PC-3 (cell line): ENCODE measurements around the gene COL2A1. TPM values are rescaled to one million over a fixed set of nuclear protein-coding genes. Genes with fewer than 3 reads are reported as not detected.
A peak's percentile ranks its signal among the peaks of the same experiment; 100 is the strongest.

Experiments used
- ATAC-seq: fragments of 200-7000 bp; cut with Tn5 transposase; 2 replicates; pipeline ENCODE4 v1.9.1; 2020; ENCODE audit warnings: mild to moderate bottlenecking, moderate library complexity
- BruUV-seq: library from RNA; stranded (reverse); fragments of 400-500 nt; replicated peaks from 2 replicates; lab custom pipeline; 2021; lab: Mats Ljungman, UMichigan
- CTCF ChIA-PET: fragments of 300-600 bp; sonication (Branson Sonifier 250); formaldehyde crosslinking; loops from one replicate; lab custom pipeline; 2022; ENCODE audit warnings: antibody characterized with exemption; lab: Charles Lee
- POLR2A ChIA-PET: fragments of 300-600 bp; sonication (Branson Sonifier 250); formaldehyde crosslinking; loops from one replicate; lab custom pipeline; 2022; ENCODE audit warnings: antibody characterized with exemption; ENCODE audit not compliant: unreplicated experiment; lab: Charles Lee
- DNase-seq: peaks from one replicate; pipeline ENCODE4 v3.0.0-alpha.2; 2015
- H2AFZ ChIP-seq: fragments of 300-600 bp; sonication (generic); 2 replicates; pipeline ENCODE4 v1.6.0; 2016; ENCODE audit warnings: antibody characterized with exemption, low read length
- H3F3A ChIP-seq: fragments of 300-600 bp; sonication (generic); one replicate; pipeline ENCODE4 v1.6.0; 2017; ENCODE audit warnings: antibody characterized with exemption, low read length, control low read depth, mild to moderate bottlenecking; ENCODE audit not compliant: unreplicated experiment
- H3K27ac ChIP-seq: fragments of 300-600 bp; sonication (generic); 2 replicates; pipeline ENCODE4 v1.5.1; 2016; ENCODE audit warnings: mild to moderate bottlenecking, low read length
- H3K27me3 ChIP-seq: fragments of 300-600 bp; sonication (generic); 2 replicates; pipeline ENCODE4 v1.6.1; 2016; ENCODE audit warnings: low read length, mixed read lengths
- H3K36me3 ChIP-seq: fragments of 300-600 bp; sonication (generic); 2 replicates; pipeline ENCODE4 v1.6.1; 2016; ENCODE audit warnings: low read depth, mixed run types, low read length, mixed read lengths
- H3K4me1 ChIP-seq: fragments of 300-600 bp; sonication (generic); 2 replicates; pipeline ENCODE4 v1.5.1; 2016; ENCODE audit warnings: low read length; ENCODE audit not compliant: insufficient read depth
- H3K4me2 ChIP-seq: fragments of 300-600 bp; sonication (generic); 2 replicates; pipeline ENCODE4 v1.6.0; 2016; ENCODE audit warnings: low read length
- H3K4me3 ChIP-seq: fragments of 300-600 bp; sonication (generic); 2 replicates; pipeline ENCODE4 v1.5.1; 2016; ENCODE audit warnings: mild to moderate bottlenecking, low read length, mixed read lengths
- H3K79me2 ChIP-seq: fragments of 300-600 bp; sonication (generic); 2 replicates; pipeline ENCODE4 v1.6.1; 2017; ENCODE audit warnings: low read length, mixed read lengths
- H3K9ac ChIP-seq: fragments of 300-600 bp; sonication (generic); 2 replicates; pipeline ENCODE4 v1.6.0; 2016; ENCODE audit warnings: mild to moderate bottlenecking, low read length
- H3K9me2 ChIP-seq: fragments of 300-600 bp; sonication (generic); replicated peaks from 2 replicates; pipeline ENCODE4 v1.6.1; 2016; ENCODE audit warnings: mixed run types, low read length, mixed read lengths
- H3K9me3 ChIP-seq: fragments of 300-600 bp; sonication (generic); 2 replicates; pipeline ENCODE4 v1.6.1; 2016; ENCODE audit warnings: low read length, mixed read lengths
- H4K20me1 ChIP-seq: fragments of 300-600 bp; sonication (generic); 2 replicates; pipeline ENCODE4 v1.6.1; 2016; ENCODE audit warnings: low read length, mixed read lengths
- EZH2 ChIP-seq: fragments of 300-600 bp; sonication (generic); IDR thresholded peaks from one replicate; pipeline ENCODE4 v1.6.1; 2017; ENCODE audit warnings: antibody characterized with exemption, mild to moderate bottlenecking, low read length; ENCODE audit not compliant: unreplicated experiment
- EZH2phosphoT487 ChIP-seq: fragments of 300-600 bp; sonication (generic); IDR thresholded peaks from 2 replicates; pipeline ENCODE4 v1.6.1; 2018; ENCODE audit warnings: mild to moderate bottlenecking, antibody characterized with exemption, low read length, borderline replicate concordance
- intact Hi-C: fragments of 100-400 bp; cut with micrococcal nuclease; formaldehyde crosslinking; loops from 2 replicates; pipeline ENCODE4 v1.9.0; 2023
- total RNA-seq: library from RNA; depleted of rRNA; stranded (reverse); fragments of >200 nt; gene quantifications from 2 replicates; pipeline ENCODE4 v1.2.3, GENCODE V29; 2014
- TF ChIP-seq, protein P1 (sequence below): fragments of 300-600 bp; sonication (generic); conservative IDR thresholded peaks from 2 replicates; pipeline ENCODE4 v1.5.1; 2017; ENCODE audit warnings: antibody characterized with exemption, low read depth, mild to moderate bottlenecking, low read length

The COL2A1 gene
- total RNA-seq, 1 experiment from 2014 or later = 6.7 TPM

DNA sequence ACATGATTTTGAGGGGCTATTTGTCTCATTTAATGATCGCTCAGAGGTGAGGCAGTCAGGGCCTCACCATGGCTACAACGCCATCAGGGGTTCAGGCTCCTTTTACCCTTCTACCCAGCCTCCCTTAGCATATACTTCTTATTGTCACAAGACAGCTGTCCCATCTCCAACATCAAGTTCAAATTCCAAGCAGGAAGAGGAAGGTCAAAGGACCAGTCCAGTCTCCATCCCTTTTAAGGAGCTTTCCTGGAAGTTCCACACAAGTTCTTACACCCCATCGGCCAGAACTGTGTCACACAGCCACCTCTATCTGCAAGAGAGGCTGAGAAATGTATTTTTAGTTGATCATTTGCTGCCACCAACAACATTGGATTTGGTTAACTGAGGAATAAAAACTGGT lies 49.2 kb downstream of the COL2A1 start:
- ATAC-seq = no peak
- no peaks in the 10 kb centered on the region for H4K20me1 ChIP-seq
- H3K27ac ChIP-seq = no peak overlapping the region
- H3K79me2 ChIP-seq = no peaks in the 10 kb centered on the region
- ChIA-PET CTCF (no interaction called here), POLR2A (no interaction called here)
- no peaks in the 10 kb centered on the region; the same call in 1 of the 2 replicates for H3K4me1 ChIP-seq
- H2AFZ ChIP-seq = no peak overlapping the region
- H3K9me2 ChIP-seq = no peaks in the 10 kb centered on the region
- H3K27me3 ChIP-seq = no peaks in the 10 kb centered on the region
- H3K9ac ChIP-seq = no peak overlapping the region
- TF ChIP-seq EZH2phosphoT487 = no peak
- TF ChIP-seq, protein P1, sequence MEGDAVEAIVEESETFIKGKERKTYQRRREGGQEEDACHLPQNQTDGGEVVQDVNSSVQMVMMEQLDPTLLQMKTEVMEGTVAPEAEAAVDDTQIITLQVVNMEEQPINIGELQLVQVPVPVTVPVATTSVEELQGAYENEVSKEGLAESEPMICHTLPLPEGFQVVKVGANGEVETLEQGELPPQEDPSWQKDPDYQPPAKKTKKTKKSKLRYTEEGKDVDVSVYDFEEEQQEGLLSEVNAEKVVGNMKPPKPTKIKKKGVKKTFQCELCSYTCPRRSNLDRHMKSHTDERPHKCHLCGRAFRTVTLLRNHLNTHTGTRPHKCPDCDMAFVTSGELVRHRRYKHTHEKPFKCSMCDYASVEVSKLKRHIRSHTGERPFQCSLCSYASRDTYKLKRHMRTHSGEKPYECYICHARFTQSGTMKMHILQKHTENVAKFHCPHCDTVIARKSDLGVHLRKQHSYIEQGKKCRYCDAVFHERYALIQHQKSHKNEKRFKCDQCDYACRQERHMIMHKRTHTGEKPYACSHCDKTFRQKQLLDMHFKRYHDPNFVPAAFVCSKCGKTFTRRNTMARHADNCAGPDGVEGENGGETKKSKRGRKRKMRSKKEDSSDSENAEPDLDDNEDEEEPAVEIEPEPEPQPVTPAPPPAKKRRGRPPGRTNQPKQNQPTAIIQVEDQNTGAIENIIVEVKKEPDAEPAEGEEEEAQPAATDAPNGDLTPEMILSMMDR = no peak
- no peak for TF ChIP-seq EZH2
- H3F3A ChIP-seq = no peaks in the 10 kb centered on the region
- H3K36me3 ChIP-seq = no peaks in the 10 kb centered on the region
- no peaks in the 10 kb centered on the region; the same call in 1 of the 2 replicates for H3K9me3 ChIP-seq
- DNase-seq = no peak
- intact Hi-C loops = no loop called here
- BruUV-seq = no TSS peak
- H3K4me3 ChIP-seq = no peak overlapping the region
- H3K4me2 ChIP-seq = no peak overlapping the region

- TF ChIP-seq EZH2 = no peak
- no peak for TF ChIP-seq EZH2phosphoT487
- TF ChIP-seq, protein P1 = no peak
- Histone ChIP-seq H3K27ac (no peak overlapping the region), H3K4me3 (no peak overlapping the region), H3K9ac (no peak overlapping the region), H3K9me2 (no peaks in the 10 kb centered on the region), H3K4me1 (no peaks in the 10 kb centered on the region; the same call in 1 of the 2 replicates), H3K79me2 (no peaks in the 10 kb centered on the region), H3F3A (no peaks in the 10 kb centered on the region), H3K9me3 (no peaks in the 10 kb centered on the region; the same call in 1 of the 2 replicates), H3K36me3 (no peaks in the 10 kb centered on the region), H4K20me1 (no peaks in the 10 kb centered on the region), H3K27me3 (no peaks in the 10 kb centered on the region), H3K4me2 (no peak overlapping the region), H2AFZ (no peak overlapping the region)
- CTCF ChIA-PET = interaction anchor here (0.6 kb wide), 1 partner anchor 89 kb away, joined by 3 read pairs; no protein-coding TSS in a partner anchor
- BruUV-seq = no TSS peak
- POLR2A ChIA-PET = no interaction called here
- intact Hi-C loops = no loop called here
- ATAC-seq (no peak; the same call in 1 of the 2 replicates), DNase-seq (peak; percentile 14)
These were observed 49.7 kb downstream of the COL2A1 start for GRCh38 chr12:47954467-47955045.

DNA sequence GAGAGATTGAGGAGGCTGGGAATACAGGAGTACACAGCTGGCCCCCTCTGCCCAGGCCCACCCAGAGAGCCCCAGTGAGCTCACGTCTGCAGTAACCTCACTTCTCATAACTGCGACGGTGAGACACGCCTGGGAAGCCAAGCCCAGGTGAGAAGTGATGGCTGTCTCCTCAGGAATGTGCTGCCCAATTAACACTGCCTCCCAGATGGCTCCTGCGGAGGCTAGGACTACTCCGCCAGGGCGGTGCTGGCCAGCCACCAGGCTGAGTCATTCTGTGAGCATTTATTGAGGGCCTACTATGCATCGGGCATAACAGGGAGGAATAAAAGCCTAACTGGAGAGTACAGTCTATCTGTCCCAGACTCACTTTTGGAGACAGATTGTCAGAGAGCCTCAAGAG lies 50.2 kb downstream of the COL2A1 start:
- H3K36me3 ChIP-seq = no peaks in the 10 kb centered on the region
- H3K9me2 ChIP-seq = no peaks in the 10 kb centered on the region
- ChIA-PET POLR2A (no interaction called here), CTCF (interaction anchor here (0.6 kb wide), 1 partner anchor 89 kb away, joined by 3 read pairs; no protein-coding TSS in a partner anchor)
- no peak overlapping the region for H2AFZ ChIP-seq
- H3F3A ChIP-seq = no peaks in the 10 kb centered on the region
- H3K27me3 ChIP-seq = no peaks in the 10 kb centered on the region
- H3K4me2 ChIP-seq = no peak overlapping the region
- BruUV-seq = no TSS peak
- no peak overlapping the region for H3K27ac ChIP-seq
- intact Hi-C loops = no loop called here
- no peak overlapping the region for H3K9ac ChIP-seq
- TF ChIP-seq EZH2 = no peak
- no peak for TF ChIP-seq EZH2phosphoT487
- TF ChIP-seq, protein P1 = no peak
- ATAC-seq (no peak), DNase-seq (peak; percentile 21)
- H3K9me3 ChIP-seq = no peaks in the 10 kb centered on the region; the same call in 1 of the 2 replicates
- H3K4me3 ChIP-seq = no peak overlapping the region
- H4K20me1 ChIP-seq = no peaks in the 10 kb centered on the region
- H3K79me2 ChIP-seq = no peaks in the 10 kb centered on the region
- H3K4me1 ChIP-seq = no peaks in the 10 kb centered on the region; the same call in 1 of the 2 replicates
